GM12878 (cell line): Measurements from ENCODE around the gene GCC2.

Experiments used
- NBN ChIP-seq: fragments of 450-650 bp; IDR thresholded peaks from 2 replicates; pipeline ENCODE4 v1.6.1; 2016
- POLR2A ChIP-seq: IDR thresholded peaks from 2 replicates; pipeline ENCODE4 v1.6.1; 2011; ENCODE audit warnings: low read depth, mild to moderate bottlenecking, low read length
- RCOR1 ChIP-seq: conservative IDR thresholded peaks from 2 replicates; pipeline ENCODE4 v1.6.1; 2012; ENCODE audit warnings: low read depth, low read length, improper control_type of control experiment
- SIN3A ChIP-seq: IDR thresholded peaks from 2 replicates; pipeline ENCODE4 v1.6.1; 2012; ENCODE audit warnings: low read depth, low read length, improper control_type of control experiment
- YY1 ChIP-seq: IDR thresholded peaks from 2 replicates; pipeline ENCODE4 v1.6.1; 2011; ENCODE audit warnings: low read depth, mild to moderate bottlenecking, low read length
- ZBTB33 ChIP-seq: fragments of 450-650 bp; IDR thresholded peaks from 2 replicates; pipeline ENCODE4 v1.6.1; 2017; ENCODE audit warnings: mild to moderate bottlenecking
- TF ChIP-seq, protein P1 (sequence below): IDR thresholded peaks from 2 replicates; pipeline ENCODE4 v1.6.1; 2011; ENCODE audit warnings: low read depth, low read length, improper control_type of control experiment, borderline replicate concordance

- TF ChIP-seq ZBTB33 (no peak), RCOR1 (no peak), POLR2A (no peak), YY1 (no peak), NBN (0 out of 2 replicates have a peak, but pooled peaks have one; percentile 35), SIN3A (no peak)
- TF ChIP-seq, protein P1, sequence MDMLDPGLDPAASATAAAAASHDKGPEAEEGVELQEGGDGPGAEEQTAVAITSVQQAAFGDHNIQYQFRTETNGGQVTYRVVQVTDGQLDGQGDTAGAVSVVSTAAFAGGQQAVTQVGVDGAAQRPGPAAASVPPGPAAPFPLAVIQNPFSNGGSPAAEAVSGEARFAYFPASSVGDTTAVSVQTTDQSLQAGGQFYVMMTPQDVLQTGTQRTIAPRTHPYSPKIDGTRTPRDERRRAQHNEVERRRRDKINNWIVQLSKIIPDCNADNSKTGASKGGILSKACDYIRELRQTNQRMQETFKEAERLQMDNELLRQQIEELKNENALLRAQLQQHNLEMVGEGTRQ: no peak
Measured at GRCh38 chr2:108407864-108408729, 40.9 kb upstream of the GCC2 start.
